Stimulated activated CD4-positive, alpha-beta T cell treated with anti-CD3 and anti-CD28 coated beads, Interleukin-12 subunit alpha, Interleukin-12 subunit beta, amount 100 ng/mL, for 48 hours (primary cell): Measurements from ENCODE around the gene ATL2.
"Not testable (repeated sequence)": the region's sequence is repeated elsewhere in the genome, so short reads cannot be mapped to it uniquely, and the experiment has no call there.

Experiments
- DNase-seq, 3 donors: peaks; one replicate each; pipeline ENCODE4 v3.0.0-alpha.2; 2020; ENCODE audit warnings: low read depth in 2 of 3, low spot score in 1 of 3

Gene ATL2

GRCh38 chr2:38377050-38377828, at the start of gene ATL2:
TSS of gene ATL2 (minus strand) at chr2:38377273. CDS start at chr2:38377260, 13 bp downstream.
- peak; percentile 83 to 89 (median 89) for DNase-seq

DNA sequence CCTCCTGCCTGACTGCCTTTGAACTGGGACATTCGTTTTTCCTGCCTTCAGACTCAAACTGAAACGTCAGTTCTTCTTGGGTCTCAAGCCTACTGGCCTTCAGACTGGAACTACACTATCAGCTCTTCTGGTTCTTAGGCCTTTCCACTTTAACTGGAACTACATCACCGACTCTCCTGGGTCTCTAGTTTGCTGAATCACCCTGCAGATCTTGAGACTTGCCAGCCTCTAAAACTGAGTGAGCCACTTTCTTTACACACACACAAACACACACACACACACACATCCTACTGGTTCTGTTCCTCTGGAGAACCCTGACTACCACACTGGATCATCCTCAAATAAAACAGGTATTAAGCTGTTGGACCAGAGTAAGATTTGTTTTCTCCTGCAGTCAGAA, 46.7 kb upstream of the ATL2 start:
- DNase-seq, result no peak

GRCh38 chr2:38421274-38422056, 44.4 kb upstream of the ATL2 start:
- DNase-seq, result no peak

- DNase-seq, result no peak
Measured at GRCh38 chr2:38419499-38419898, 42.4 kb upstream of the ATL2 start.

- DNase-seq, result no peak
Measured at GRCh38 chr2:38418735-38419134, 41.7 kb upstream of the ATL2 start.

- no peak for DNase-seq
Measured at GRCh38 chr2:38417745-38418689, 40.9 kb upstream of the ATL2 start.

- DNase-seq, result no peak
Measured at GRCh38 chr2:38416296-38417036, 39.4 kb upstream of the ATL2 start.

DNA sequence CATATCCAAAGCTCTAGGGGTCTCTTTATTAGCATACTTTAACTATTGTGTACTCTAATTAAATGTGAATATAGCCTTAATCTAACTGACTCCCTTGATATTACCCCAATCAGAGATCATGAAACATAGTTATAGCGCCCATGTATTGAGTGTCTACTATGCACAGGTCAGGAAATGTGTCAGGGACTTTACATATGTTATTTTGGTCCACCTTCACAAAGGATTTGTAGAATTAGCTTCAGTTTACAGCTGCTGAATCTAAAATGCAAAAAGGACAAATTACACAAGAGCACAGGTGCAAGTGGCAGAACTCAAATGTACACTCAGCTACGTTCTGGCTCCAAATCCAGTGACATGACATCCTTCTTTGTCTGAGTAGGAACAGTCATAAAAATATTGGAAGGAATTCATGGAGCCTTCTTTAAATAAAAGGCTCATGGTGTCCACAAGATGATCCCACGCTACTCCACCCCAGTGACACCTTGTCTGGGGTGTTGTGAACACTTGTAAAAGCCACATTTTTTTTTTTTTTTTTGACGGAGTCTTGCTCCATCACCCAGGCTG, 38.7 kb upstream of the ATL2 start:
- no peak for DNase-seq

DNA sequence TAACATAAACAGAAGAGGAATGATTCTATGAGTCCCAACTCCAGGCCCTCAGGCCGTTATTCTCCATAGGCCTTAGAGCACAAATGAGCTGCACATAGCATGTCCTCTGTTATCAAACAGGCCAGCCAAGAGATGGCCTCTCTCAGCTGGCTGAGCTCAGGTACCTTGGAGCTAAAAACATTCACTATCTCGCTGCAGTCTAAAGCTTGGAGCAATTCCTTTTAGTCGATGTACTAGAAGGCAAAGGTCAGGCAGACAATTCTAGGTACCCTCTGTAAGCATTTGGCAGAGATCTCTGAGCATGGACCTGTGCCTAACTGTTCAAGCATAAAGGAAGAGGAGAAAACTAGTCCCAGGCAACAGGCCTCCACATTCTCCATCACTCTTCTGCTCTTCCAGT, 38.0 kb upstream of the ATL2 start:
- DNase-seq, result no peak

DNA sequence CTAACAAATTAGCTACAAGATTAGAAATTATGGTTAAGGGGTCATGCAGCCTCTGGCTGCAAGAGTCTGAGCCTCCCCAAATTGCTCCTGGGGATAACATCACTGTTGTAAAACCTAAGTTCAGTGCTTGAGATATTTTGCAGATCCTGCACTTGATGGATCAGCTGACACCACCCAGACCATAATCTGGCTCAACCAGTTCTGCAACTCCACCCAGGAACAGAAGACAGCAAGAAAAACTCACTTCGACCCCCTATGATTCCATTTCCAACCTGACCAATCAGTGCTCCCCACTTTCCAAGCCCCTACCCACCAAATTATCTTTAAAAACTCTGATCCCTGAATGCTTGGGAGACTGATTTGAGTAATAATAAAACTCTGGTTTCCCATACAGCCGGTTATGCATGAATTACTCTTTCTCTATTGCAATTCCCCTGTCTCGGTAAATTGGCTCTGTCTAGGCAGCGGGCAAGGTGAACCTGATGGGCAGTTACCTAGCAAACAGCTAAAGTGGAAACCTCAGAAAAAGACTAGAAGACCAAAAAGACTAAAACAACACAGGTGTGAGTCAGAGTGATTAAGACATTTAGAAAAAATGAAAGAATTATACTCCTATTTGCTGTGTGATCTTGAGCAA, 35.3 kb upstream of the ATL2 start:
- DNase-seq, result not testable (repeated sequence)

- no peak for DNase-seq
Measured at GRCh38 chr2:38409156-38410102, 32.4 kb upstream of the ATL2 start.

- DNase-seq, result no peak
Measured at GRCh38 chr2:38407111-38407682, 30.1 kb upstream of the ATL2 start.

- DNase-seq, result no peak
Measured at GRCh38 chr2:38406597-38407110, 29.6 kb upstream of the ATL2 start.

GRCh38 chr2:38405917-38406596, 29.0 kb upstream of the ATL2 start:
- no peak for DNase-seq

DNA sequence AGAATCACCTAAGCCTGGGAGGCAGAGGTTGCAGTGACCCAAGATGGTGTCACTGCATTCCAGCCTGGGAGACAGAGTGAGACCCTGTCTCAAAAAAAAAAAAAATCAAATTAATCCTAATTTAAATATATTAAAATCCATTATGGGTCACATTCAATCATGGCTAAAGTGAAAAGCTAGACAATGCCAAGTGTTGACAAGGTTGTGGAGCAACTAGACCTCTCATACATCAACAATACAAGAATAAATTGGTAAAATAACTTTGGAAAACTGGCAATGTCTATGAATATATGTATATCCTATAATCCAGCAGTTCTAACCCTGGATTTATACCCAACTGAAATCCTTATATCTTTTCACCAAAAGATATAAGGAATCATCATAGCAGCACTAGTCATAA, 23.4 kb upstream of the ATL2 start:
- no peak for DNase-seq

GRCh38 chr2:38398739-38399138, 21.7 kb upstream of the ATL2 start:
- no peak for DNase-seq

GRCh38 chr2:38394903-38395341, 17.8 kb upstream of the ATL2 start:
- DNase-seq, result no peak

DNA sequence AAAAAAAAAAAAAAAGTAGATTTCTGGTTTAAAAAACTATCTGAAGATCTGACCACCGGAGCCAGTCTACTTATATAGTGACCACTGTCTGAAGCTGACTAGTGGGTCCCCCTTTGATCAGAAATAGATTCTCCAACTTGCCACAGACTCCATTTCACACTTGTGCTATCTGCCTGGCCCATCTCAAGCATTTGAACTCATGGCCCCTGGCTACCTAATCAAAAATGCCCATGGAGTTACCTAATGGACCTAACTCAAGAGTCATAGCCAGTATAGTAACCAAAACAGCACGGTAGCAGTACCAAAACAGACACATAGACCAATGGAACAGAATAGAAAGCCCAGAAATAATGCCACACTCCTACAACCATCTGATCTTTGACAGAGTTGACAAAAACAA, 17.0 kb upstream of the ATL2 start:
- DNase-seq, result no peak
